Body of pancreas (tissue), 4 donors: ENCODE results near the gene GRIN2C. TPM values are rescaled to one million over a fixed set of nuclear protein-coding genes. Genes with fewer than 3 reads are reported as not detected.

Experiments
- ATAC-seq: fragments of 150-250 bp; one replicate; pipeline ENCODE4 v1.9.1; 2016
- DNase-seq, 4 donors: peaks; one replicate each; pipeline ENCODE4 v3.0.0-alpha.2; 2019
- H3K27ac ChIP-seq, 4 donors: fragments of 200-600 bp; sonication (generic); 1 replicate in 3 of 4; 2 replicates in 1 of 4; pipeline versions ENCODE4 v1.5.1 to v1.6.1; 2016 to 2019; ENCODE audit warnings: mild to moderate bottlenecking in 1 of 4, mixed read lengths in 1 of 4, moderate library complexity in 1 of 4
- H3K27me3 ChIP-seq, 2 donors: fragments of 200-600 bp; sonication (generic); one replicate each; pipeline ENCODE4 v1.6.0; 2016; ENCODE audit warnings: mild to moderate bottlenecking in 1 of 2
- H3K36me3 ChIP-seq, 2 donors: fragments of 200-600 bp; sonication (generic); replicated peaks in 1 of 2; 2 replicates each; pipeline ENCODE4 v1.5.1; 2016; ENCODE audit warnings: low read depth in 2 of 2; ENCODE audit not compliant: insufficient read depth in 1 of 2
- H3K4me1 ChIP-seq: fragments of 200-600 bp; sonication (generic); one replicate; pipeline ENCODE4 v1.6.0; 2016
- H3K4me3 ChIP-seq, 2 donors: fragments of 200-600 bp; sonication (generic); 1 replicate in 1 of 2; 2 replicates in 1 of 2; pipeline ENCODE4 v1.5.1; 2016 to 2019
- H3K9me3 ChIP-seq, 3 donors: fragments of 200-600 bp; sonication (generic); 1 replicate in 2 of 3; 2 replicates in 1 of 3; pipeline ENCODE4 v1.5.1; 2016
- POLR2A ChIP-seq, 3 donors: fragments of 450-650 bp; IDR thresholded peaks; one replicate each; pipeline ENCODE4 v1.6.1; 2016; ENCODE audit warnings: antibody characterized with exemption in 3 of 3, mild to moderate bottlenecking in 2 of 3
- WGBS, 2 donors: methylation state at CpG; one replicate each; pipeline ENCODE4 v1.1.5; 2017; 5-methylcytosine and 5-hydroxymethylcytosine counted together
- intact Hi-C: fragments of 100-400 bp; cut with DNase I; formaldehyde crosslinking; loops from one replicate; pipeline ENCODE4 v1.15.1; 2023
- total RNA-seq, 2 donors: library from RNA; depleted of rRNA; stranded (reverse); fragments of >200 nt; gene quantifications; one replicate each; pipeline ENCODE4 v1.1.0, GENCODE V29; 2016
- TF ChIP-seq, protein P1 (sequence below), 7 experiments: fragments of 450-650 bp in 4 of 7; fragments of 200-600 bp in 3 of 7; sonication (generic) in 3 of 7; IDR thresholded peaks; one replicate each; pipeline ENCODE4 v1.5.1; 2016 to 2019; ENCODE audit warnings: antibody characterized with exemption in 7 of 7

The GRIN2C gene
- total RNA-seq, 2 donors from 2014 or later: not detected

DNA sequence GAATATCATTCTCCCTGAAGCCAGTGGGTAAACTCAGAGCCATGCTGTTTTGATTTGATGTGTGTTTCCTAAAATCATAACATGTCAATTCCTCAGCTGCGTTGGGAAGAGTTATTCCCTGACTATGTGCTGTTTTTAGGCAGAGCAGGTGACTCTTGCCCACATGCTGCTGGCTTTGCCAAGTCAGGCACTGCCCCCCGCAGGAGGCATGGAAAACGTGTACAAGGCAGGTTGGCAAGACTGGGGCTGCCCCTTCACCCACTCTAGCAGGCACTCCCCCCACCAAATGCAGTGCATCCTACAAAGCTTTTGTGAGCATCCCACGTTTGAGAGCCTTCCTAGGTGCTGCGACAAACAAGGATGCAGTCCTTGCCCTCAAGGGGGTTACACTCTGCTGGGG is 45.2 kb downstream of the GRIN2C start:
- Histone ChIP-seq H3K4me1 (no peaks in the 10 kb centered on the region), H3K4me3 (no peak overlapping the region), H3K9me3 (no peaks in the 10 kb centered on the region), H3K27ac (no peak overlapping the region), H3K36me3 (no peaks in the 10 kb centered on the region), H3K27me3 (no peaks in the 10 kb centered on the region)
- intact Hi-C loops: no loop called here
- TF ChIP-seq POLR2A (IDR thresholded peaks at IDR 0.05): no peak
- TF ChIP-seq, protein P1, sequence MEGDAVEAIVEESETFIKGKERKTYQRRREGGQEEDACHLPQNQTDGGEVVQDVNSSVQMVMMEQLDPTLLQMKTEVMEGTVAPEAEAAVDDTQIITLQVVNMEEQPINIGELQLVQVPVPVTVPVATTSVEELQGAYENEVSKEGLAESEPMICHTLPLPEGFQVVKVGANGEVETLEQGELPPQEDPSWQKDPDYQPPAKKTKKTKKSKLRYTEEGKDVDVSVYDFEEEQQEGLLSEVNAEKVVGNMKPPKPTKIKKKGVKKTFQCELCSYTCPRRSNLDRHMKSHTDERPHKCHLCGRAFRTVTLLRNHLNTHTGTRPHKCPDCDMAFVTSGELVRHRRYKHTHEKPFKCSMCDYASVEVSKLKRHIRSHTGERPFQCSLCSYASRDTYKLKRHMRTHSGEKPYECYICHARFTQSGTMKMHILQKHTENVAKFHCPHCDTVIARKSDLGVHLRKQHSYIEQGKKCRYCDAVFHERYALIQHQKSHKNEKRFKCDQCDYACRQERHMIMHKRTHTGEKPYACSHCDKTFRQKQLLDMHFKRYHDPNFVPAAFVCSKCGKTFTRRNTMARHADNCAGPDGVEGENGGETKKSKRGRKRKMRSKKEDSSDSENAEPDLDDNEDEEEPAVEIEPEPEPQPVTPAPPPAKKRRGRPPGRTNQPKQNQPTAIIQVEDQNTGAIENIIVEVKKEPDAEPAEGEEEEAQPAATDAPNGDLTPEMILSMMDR (IDR thresholded peaks at IDR 0.05): no peak
- DNase-seq (no peak), ATAC-seq (no peak)
- WGBS, 2 donors: 85 to 86% methylated on average over 4 to 5 of the region's 5 CpGs

DNA sequence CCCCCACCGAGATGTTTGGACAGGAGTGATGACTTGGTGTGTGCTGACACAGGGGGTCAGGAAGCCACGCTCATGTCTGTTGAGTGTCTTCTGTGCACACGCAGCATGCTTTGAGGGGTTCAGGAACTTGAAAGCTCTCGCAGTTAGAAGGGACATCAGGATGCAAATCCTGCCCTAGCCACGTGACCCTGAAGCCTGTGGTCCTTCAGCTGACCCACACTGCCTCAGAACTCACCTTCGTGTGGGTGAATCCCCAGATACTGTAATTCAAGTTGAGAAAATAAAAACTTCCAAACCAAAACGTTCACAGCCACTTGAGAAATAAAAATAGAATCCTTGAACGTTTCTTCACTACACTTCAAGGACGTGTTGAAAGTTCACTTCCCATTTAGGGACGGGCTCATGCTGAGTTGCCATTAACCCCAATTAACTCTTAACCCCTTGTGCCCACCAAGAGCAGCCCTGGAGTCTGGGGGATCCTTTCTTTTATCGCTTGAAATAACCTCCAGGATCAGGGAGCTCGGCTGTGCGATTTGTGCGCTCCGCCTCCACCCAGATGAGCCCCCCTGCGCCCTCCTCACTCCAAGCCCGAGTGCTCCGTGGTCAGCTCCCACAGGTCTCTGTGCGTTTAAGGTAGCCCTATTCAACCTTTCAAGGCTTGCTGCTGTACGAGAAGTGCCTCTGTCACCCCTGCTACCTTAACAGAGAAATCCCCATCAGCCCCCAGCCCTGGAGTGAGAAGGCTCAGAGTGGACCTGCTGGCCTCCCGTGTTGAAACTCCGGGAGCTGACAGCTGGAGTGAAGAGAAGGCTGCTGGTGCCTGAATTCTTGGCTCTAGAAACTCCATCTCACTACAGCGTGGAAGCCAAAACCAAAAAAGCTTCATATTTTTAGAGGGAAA is 47.3 kb downstream of the GRIN2C start:
- Histone ChIP-seq H3K27me3 (no peaks in the 10 kb centered on the region), H3K36me3 (no peaks in the 10 kb centered on the region), H3K27ac (no peak overlapping the region), H3K9me3 (no peaks in the 10 kb centered on the region), H3K4me1 (no peaks in the 10 kb centered on the region), H3K4me3 (no peak overlapping the region)
- WGBS, 2 donors: 59 to 71% methylated on average over 21 to 23 of the region's 23 CpGs
- intact Hi-C loops: no loop called here
- ATAC-seq (no peak), DNase-seq (no peak)
- no peak for TF ChIP-seq POLR2A (IDR thresholded peaks at IDR 0.05)
- TF ChIP-seq, protein P1 (IDR thresholded peaks at IDR 0.05): no peak

DNA sequence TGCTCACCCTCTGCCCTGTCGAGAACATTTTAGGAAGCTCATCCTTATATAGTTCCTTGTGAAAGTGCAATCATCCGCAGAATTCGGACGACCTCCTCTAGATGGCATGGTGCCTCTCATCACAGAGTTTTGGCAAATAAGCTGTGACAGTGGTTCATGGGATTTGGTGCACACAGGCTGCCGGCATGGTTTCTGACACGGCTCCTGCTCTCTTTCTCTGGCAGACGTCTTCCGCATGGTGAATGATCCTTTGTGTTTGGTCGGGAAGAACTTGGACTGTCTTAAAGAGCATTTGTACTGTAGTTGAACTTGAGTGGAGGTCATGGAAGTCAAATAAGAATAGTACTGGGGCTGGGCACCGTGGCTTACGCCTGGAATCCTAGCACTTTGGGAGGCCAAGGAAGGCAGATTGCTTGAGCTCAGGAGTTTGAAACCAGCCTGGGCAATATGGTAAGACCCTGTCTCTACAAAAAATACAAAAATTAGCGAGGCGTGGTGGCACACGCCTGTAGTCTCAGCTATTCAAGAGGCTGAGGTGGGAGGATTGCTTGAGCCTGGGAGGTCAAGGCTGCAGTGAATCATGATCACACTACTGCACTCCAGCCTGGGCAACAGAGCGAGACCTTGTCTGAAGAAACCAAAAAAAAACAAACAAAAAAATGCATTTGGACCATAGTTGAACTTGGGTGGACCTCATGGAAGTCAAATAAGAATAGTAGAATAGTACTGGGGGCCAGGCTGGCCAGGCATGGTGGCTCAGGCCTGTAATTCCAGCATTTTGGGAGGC is 48.8 kb downstream of the GRIN2C start:
- no peak for ATAC-seq
- Histone ChIP-seq H3K36me3 (no peaks in the 10 kb centered on the region), H3K4me1 (no peaks in the 10 kb centered on the region), H3K27me3 (no peaks in the 10 kb centered on the region), H3K4me3 (no peak overlapping the region), H3K9me3 (no peaks in the 10 kb centered on the region), H3K27ac (no peak overlapping the region)
- 87 to 88% methylated on average over 15 of the region's 15 CpGs for WGBS, 2 donors
- TF ChIP-seq POLR2A (IDR thresholded peaks at IDR 0.05): no peak
- TF ChIP-seq, protein P1 (IDR thresholded peaks at IDR 0.05): no peak
- intact Hi-C loops: no loop called here
- DNase-seq: no peak

DNA sequence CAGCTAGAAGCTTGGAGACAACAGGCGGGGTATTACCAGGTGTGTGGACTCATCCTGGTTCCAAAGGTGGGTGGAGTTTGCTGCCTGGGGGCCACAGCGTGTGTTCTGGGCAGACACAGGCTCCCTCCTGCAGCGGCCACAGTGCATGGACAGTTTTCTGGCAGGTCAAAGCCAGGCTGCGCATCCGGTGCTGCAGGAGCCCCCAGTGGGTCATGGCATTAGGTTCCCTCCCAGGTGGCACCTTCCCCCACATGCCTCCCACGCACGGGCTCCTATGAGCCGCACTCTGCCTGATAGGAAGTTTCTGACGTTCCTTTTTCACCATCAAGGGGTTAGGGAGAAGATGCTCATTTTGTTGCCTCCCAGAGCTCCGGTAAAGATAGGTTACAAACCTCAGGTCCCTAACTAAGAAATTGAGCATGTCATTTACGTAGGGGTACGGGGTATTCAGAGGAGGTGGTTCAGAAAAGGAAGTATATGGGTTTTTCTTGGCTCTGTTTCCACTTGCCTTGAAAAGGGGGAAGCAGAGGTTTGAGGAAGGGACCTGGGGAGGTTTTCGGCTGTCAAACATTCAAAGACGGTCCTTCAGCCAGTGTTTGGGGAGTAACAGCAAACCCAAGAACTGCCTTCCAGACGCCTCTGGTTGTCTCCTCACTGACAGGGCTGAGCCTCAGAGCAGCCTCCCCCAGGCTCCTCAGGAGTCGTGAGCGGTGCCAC is 50.8 kb downstream of the GRIN2C start:
- TF ChIP-seq POLR2A (IDR thresholded peaks at IDR 0.05): no peak
- TF ChIP-seq, protein P1 (IDR thresholded peaks at IDR 0.05): no peak
- intact Hi-C loops: no loop called here
- Histone ChIP-seq H3K9me3 (no peaks in the 10 kb centered on the region), H3K4me1 (no peaks in the 10 kb centered on the region), H3K27ac (no peak overlapping the region), H3K27me3 (no peaks in the 10 kb centered on the region), H3K36me3 (no peaks in the 10 kb centered on the region), H3K4me3 (no peak overlapping the region)
- no peak for DNase-seq
- ATAC-seq: no peak
- whole genome bisulfite sequencing, 2 donors: 86 to 91% methylated on average over 11 to 17 of the region's 17 CpGs
